ENCODE data around the gene AFM.
A peak's percentile ranks its signal among the peaks of the same experiment; 100 is the strongest.

AFM gene

GRCh38 chr4:73451981-73452747, 29.4 kb upstream of the AFM start:
- DNase-seq = no peak

GRCh38 chr4:73452953-73453700, 28.4 kb upstream of the AFM start:
- peak; percentile 22 for DNase-seq

DNA sequence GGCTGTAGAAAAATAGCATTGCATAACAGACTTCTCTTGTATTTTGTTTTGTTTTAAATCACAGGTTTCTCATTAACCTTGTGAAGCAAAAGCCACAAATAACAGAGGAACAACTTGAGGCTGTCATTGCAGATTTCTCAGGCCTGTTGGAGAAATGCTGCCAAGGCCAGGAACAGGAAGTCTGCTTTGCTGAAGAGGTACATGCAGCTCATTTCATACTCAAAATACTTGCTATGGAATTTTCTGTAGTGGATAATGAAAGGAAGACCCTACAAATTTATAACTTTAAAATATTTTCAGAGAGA, 27.9 kb upstream of the AFM start:
- DNase-seq = no peak

DNA sequence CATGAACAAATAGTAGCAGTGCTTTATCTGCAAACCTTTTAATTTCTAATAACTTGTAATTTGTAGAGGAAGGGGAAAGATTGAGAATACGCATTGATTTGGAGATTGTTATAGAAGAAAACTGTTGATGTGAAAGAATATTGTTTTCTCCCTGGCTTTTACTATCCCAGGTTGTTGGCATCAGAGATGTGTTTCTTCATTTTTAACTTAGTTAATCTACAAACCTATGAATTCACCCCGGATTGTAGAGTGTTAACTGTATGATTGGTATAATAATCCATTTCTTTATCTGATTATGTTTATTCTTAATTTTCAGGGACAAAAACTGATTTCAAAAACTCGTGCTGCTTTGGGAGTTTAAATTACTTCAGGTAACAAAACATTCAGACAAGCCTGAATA, 26.6 kb upstream of the AFM start:
- no peak for DNase-seq

GRCh38 chr4:73456177-73457022, 25.1 kb upstream of the AFM start:
- no peak for DNase-seq

DNA sequence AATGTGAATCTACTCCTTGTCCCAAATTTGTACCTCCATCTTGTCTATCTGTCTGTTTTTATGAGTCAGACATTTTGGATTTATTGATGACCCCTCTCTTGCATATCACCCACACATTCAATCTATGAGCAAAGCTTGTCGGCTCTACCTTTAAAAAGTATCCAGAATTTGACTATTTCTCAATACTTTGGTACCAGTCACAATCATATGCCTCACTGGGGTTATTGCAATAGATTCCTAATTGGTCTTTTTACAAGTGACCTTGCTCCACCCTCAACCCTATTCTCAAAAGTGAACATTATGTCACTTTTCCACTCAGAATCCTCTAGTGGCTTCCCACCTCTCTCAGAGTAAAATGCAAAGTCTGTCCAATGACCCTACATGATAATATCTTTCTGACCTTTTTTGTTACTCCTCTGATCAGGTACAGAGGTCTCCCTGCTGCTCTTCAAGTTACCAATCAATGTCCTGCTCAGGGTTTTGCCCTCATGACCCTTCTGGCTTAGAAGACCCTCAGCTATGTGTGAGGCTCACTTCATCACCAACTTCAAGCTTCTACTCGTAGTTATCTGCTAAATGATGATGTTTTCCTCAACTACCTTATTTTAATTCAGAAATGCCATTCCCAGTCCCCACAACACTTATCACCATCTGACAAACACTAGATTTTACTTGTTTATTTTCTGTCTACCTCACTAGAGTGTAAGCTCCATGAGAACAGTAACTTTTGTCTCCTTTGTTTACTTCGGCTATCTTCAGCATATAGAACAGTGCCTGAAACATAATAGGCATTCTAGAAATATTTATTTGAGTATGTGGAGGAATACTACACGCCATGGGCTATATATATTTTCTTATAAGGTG, 23.1 kb upstream of the AFM start:
- DNase-seq = no peak

GRCh38 chr4:73459048-73459421, 22.5 kb upstream of the AFM start:
- no peak for DNase-seq

DNA sequence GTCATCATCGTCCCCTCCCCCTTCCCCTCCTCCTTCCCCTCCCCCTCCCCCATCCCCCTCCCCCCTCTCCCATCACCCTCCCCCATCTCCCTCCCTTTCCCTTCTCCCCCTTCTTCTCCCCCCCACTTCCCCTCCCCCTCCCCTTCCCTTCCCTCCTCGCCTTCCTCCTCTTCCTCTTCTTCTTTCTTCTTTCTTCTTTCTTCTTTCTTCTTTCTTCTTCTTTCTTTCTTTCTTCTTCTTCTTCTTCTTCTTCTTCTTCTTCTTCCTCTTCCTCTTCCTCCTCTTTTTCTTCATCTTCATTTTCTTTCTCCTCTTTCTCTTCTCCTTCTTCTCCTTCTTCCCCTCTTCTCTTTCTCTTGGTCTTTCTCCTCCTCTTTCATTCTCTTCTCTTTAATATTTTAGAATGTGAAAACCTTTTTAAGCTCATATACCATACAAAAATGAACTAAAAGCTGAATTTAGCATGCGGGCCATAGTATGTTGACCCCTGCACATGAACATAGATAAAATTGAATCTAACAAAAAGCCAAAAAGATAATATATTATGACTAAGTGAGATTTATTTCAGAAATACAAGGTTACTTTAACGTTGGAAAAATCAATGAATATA, 20.5 kb upstream of the AFM start:
- DNase-seq = no peak

GRCh38 chr4:73468170-73468569, 13.4 kb upstream of the AFM start:
- DNase-seq = no peak

GRCh38 chr4:73470728-73471127, 10.8 kb upstream of the AFM start:
- DNase-seq = no peak

DNA sequence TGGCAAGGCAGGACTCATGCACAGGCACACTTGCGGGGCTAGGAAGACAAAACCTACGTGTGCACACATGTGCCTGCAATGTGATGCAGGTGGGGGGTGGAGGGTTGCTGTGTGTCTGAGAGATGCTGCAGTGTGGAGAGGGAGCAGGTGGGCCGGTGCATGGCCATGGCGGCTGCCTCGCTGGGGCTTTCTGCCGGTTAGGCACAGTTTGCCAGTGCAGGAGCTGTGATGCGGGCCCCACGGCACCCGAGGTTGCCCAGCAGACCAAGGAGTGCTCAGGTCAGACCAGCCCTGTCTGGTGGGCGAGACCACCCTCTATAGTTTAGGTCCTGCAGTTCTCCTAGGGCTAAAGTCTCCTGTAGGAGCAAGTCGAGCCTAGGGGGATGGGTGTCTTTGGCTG, 4.4 kb upstream of the AFM start:
- DNase-seq = no peak

DNA sequence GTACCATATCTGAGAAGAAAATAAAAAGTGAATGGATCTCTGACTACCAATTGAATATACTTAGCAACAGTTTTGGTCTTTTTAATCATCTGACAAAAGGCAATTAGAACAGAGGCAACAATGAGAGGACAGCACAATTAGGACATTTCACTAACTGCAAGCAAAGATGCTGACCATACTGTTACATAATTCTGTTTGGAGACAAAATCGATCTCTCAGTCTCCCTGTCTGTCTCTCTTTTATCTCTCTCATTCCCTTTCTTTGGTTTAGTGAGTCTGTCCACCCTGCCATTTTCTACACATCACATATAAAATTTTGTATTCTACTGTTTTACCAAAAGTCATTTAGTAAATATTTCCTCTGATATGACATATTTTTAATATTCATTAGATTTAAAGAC, 2.2 kb upstream of the AFM start:
- DNase-seq = no peak

- DNase-seq = no peak
Observed at GRCh38 chr4:73485085-73485484, 3.5 kb downstream of the AFM start.

- DNase-seq = no peak
Observed at GRCh38 chr4:73485596-73485995, 4.1 kb downstream of the AFM start.

DNA sequence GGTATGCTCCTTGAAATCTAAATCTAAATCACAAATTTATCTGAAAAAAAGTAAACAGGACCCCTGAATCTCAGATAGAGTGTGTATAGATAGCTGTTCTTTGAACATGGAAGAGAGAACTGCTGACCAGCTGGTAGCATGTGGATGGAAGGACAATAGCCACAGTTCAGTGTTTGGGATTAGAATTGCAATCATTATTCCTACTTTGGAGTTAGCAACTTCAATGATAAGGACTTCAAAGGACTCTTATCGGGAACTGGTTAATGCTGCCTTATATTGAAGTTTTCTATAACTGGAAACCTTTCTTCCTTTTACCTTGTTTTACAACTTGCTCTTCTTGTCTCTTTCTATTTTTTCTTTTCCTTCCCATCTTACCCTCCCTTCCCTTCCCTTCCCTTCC, 5.0 kb downstream of the AFM start:
- DNase-seq = no peak

DNA sequence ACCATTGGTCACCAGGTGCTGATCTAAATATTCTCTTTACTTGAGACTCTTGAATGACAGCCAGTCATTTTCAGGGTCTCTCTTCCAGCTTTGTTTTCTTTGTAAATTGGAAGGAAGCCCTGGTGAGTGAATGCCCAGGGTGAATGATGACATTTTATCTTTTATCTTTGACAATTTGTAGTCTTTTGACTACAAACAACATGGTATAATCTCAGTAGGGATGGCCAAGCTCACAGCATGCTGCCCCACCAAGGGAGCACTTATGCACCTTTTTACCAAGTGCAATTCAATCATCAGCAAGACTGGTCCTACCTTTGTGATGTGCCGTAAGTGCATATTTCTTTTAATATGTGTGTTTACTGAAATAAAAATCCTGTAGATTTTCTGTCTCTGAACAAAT, 5.7 kb downstream of the AFM start:
- no peak for DNase-seq

GRCh38 chr4:73499996-73500765, 18.6 kb downstream of the AFM start:
- peak; percentile 37 for DNase-seq

GRCh38 chr4:73501664-73502265, 20.2 kb downstream of the AFM start:
- DNase-seq = no peak

GRCh38 chr4:73505567-73505966, 24.0 kb downstream of the AFM start:
- no peak for DNase-seq

DNA sequence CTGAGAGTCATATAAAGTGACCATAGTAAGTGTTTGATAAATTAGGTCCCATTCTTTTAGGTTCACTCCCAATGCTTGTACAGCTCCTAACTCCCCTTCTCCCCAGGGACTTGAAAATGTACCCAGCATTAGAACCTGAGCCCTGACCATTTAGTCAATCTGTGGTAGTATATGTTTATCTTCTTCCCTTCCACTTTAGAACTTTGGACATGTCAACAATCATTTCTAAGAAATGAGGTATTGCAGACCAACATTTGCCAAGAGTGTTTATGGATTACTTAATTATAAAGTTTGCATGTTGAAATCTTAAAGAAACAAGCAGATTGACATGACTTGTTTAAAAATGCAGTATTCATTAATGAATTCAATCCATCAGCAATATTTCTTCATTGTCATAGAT, 26.0 kb downstream of the AFM start:
- no peak for DNase-seq

DNA sequence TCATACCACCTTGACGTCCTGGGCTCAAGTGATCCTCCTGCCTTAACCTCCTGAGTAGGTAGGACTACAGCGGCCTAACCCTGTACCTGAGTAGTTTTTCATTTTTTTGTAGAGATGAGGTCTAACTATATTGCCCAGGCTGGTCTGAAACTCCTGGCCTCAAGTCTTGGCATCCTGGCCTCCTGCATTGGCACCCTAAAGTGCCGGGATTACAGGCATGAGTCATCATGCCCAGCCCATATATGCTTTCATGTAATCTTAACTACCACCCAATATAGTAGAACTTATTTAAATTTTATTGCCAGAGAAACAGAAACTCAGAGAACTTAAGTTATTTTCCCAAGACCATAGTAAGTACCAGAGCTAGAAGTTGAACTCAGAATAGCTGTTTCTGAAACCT, 27.1 kb downstream of the AFM start:
- DNase-seq = no peak
